Activated naive CD8-positive, alpha-beta T cell treated with anti-CD3 and anti-CD28 coated beads, Interleukin-2, amount 50 U/mL, for 16 hours (primary cell): Measurements from ENCODE around the gene PAX3.
"Not testable (repeated sequence)": the region's sequence is repeated elsewhere in the genome, so short reads cannot be mapped to it uniquely, and the experiment has no call there.

Experiments used
- DNase-seq: peaks from one replicate; pipeline ENCODE4 v3.0.0-alpha.2; 2020; ENCODE audit warnings: low read depth, low spot score

The PAX3 gene

DNA sequence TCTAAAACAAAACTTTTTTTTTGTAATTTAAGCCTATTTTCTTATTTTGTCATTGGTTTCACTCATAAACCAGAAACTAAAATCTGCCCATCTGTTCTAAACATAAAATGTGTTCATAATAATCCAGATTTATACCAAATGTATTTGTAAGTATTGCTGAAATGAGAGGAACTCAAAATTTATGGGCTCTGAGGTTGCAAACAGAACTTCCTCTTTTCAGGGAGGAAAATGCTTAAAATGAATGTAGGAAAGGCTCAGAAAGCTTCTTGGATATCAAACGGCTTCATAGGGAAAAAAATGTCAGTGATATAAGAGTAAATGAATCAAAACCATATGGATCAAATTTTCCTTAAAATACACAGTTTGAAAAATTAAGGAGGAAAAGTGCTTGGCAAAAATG, 83.9 kb downstream of the PAX3 start:
- no peak for DNase-seq

GRCh38 chr2:222213049-222213448, 85.7 kb downstream of the PAX3 start:
- no peak for DNase-seq

DNA sequence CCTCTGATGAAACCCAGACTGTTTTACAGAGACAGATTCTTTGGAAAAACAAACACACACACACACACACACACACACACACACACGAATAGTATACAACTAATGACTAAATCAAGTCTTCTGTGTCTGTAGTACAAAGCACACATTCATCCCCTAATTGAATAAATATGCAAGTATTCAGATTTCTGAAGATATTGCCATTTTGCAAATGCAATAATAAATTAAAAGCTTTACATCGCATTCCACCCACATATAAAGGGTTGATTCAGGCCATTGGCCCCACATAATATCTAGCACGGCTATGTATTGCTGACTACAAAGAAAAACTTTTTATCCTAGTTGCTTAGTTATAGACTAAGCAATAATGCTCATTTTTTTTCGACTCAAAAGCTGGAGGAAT, 86.2 kb downstream of the PAX3 start:
- no peak for DNase-seq

DNA sequence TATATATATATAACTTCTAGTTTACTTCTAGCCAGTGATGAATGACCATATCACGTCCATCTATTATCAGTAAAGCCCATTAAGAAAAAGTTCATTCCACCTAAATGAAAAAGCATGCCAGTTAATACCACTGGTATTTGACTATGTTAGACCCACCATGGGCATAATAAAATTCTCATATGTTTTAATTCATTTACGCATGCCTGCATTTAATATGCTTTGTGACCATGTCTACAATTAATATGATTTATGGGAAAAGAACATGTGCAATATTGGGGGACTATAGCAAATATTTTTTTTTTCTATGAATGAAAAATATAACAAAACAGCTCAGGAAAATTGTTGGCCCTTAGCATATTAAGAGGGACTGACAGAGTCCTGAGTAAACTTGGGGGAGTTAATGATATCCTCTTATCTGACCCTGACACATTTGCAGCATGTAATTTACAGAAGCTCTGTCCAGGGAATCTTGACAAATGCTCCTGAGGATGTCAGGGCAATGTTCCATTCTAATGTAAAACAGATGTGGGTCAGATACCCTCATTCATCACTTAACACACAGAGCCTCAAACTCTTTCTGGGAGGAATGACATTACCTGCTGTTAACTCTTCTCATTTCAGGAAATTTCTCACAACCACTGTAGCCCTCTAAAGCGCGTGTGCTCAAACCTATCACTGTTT, 90.6 kb downstream of the PAX3 start:
- no peak for DNase-seq

GRCh38 chr2:222205136-222205535, 93.7 kb downstream of the PAX3 start:
- DNase-seq, result no peak

DNA sequence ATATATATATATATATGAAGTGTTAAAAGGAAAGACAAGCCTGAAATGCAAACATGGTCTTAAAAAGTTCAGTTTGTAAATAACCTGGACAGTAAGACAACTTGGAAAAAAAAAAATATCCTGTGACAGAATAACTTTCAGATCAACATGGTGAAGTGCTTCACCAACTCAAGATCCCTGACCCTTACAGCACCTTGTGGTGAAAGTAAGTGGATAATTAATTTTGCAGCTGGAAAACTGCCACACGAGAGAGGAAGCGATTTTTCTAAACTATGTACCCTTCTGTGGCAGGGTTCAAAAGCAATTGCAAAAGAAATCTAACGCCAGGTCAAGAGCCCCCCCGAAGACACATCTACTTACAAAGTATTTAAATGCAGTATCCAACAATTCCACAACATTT, 95.8 kb downstream of the PAX3 start:
- no peak for DNase-seq

DNA sequence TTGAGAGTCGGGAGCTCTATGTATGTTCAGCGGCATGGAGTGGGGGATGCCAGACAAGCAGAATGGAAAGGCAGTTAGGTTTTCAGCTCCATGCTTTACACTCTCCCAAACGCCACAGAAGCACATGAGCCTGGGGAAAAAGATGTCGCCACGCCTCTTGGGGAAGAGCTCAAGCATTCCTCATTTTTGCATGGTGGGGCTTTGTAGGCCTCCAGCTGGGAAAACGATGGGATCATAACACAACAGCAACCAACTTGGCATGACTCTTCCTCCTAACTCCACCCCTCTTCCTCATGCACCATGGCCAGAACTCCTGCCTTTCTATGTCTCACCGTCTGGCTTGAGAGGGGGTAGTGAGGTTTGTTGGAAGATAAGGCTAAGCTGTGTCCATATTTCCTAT, 102.6 kb downstream of the PAX3 start:
- no peak for DNase-seq

DNA sequence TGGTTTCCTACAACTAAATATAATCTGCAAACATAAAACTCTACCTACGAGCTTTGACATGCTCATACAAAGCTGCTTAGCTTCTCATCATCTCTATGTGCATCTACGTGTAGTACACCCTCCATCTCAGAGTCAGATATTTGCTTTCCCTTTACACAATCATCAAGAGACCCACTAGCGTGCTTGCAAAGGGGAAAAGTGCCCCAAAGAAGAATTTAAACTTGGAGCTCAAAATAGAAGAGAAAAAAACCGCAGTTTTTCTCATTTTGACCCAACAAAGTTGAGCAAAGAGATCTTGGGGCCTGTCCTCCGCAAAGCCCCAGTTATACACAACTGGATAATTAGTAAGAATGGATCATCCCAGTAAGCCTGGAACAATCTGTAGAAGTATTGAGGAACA, 104.1 kb downstream of the PAX3 start:
- DNase-seq, result no peak

DNA sequence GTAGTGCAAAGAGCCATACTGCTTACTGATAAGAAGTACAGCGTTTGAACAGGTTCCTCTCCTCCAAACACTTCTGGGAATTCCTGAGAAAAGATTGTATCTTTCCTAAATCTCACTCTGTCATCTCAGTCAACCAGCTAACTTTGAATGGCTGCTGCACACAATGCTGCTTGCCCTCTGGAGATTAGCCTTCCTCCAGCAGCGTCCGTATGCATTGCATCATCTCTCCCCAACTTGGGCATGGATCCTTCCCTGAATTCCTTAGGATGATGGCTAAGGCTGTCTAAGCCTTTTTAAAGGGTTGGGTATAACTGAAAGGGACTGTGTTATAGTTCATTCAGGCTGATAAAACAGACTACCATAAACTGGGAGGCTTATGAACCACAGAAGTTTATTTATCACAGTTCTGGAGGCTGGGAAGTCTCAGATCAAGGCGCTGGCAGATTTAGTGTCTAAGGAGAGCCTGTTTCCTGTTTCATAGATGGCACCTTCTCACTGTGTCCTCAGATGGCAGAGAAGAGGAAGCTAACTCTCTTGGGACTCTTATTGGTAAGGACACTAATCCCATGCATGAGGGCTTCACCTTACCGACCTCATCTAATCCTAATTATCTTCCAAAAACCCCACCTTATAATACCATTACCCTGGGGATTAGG, 105.3 kb downstream of the PAX3 start:
- no peak for DNase-seq

- DNase-seq, result no peak
These were observed 118.2 kb downstream of the PAX3 start for GRCh38 chr2:222180619-222181018.

DNA sequence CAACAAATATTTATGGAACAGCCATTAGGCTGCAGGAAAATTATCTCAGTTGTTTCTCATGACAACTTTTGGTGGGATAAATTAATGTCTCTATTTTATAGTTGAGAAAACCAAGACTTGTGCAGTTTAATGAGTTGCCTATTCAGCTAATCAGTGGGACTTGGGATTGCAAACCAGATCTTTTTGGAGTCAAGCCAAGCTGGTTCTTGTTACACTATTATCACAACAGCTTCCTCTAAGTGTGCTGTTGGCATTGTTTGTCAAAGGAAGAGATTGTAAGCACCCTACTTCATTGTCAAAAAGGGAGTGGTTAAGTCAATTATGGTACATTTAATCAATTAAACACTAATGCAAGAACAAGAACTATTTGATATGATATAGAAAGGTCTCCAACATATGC, 119.2 kb downstream of the PAX3 start:
- DNase-seq, result no peak

- DNase-seq, result no peak
These were observed 120.3 kb downstream of the PAX3 start for GRCh38 chr2:222178450-222178849.

DNA sequence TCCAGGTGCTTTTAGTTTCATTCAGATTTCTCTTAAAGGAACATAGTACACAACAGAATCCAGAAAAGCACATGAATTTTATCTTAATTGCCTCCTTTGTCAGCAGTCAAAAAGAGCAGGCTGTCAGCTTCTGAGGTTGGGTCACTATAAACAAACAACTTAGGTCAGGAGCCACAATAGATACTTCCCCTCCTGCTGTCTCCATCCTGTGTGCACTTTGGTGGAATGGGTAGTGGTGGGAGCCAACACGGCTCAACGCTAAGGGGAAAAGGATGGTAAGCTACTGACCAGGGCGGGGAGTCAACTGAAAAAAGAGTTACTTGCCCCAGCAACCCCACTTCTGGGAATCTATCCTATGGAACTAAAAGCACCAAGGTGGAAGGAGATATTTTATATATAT, 121.9 kb downstream of the PAX3 start:
- no peak for DNase-seq

GRCh38 chr2:222174450-222174849, 124.3 kb downstream of the PAX3 start:
- DNase-seq, result no peak

GRCh38 chr2:222169346-222169745, 129.5 kb downstream of the PAX3 start:
- DNase-seq, result no peak

GRCh38 chr2:222167762-222168161, 131.0 kb downstream of the PAX3 start:
- DNase-seq, result no peak

- no peak for DNase-seq
These were observed 137.9 kb downstream of the PAX3 start for GRCh38 chr2:222160944-222161343.

DNA sequence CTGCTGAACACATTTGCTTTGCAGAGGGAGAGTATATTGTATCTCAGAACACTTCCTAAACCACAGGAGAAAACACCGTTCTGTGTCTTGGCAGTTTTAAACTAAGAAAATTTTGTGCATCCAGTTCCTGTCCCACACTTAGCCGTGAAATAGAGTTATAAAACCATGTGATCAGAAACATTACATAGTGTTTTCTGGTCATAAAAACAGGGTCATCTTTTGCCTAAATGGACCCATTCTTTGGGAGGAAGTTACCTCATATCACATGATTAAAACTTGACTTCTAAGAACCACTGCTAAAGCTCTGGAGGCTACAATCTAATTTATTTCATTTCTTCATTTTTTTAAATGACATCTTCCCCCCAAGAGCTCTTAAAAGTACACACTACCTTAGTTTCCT, 138.7 kb downstream of the PAX3 start:
- no peak for DNase-seq

GRCh38 chr2:222159221-222159620, 139.6 kb downstream of the PAX3 start:
- DNase-seq, result no peak

DNA sequence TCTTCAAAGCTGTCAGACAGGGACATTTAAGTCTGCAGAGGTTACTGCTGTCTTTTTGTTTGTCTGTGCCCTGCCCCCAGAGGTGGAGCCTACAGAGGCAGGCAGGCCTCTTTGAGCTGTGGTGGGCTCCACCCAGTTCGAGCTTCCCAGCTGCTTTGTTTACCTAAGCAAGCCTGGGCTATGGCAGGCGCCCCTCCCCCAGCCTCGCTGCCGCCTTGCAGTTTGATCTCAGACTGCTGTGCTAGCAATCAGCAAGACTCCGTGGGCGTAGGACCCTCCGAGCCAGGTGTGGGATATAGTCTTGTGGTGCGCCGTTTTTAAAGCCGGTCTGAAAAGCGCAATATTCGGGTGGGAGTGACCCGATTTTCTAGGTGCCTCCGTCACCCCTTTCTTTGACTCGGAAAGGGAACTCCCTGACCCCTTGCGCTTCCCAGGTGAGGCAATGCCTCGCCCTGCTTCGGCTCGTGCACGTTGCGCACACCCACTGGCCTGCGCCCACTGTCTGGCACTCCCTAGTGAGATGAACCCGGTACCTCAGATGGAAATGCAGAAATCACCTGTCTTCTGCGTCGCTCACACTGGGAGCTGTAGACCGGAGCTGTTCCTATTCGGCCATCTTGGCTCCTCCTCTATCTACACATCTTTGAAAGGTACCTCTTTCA, 143.7 kb downstream of the PAX3 start:
- DNase-seq, result not testable (repeated sequence)
